ENCODE results near the gene ZFHX3.

GRCh38 chr16:73006026-73006425 lies 41.9 kb downstream of the ZFHX3 start:
- no peak for TF ChIP-seq CTCF (conservative IDR thresholded peaks at IDR 0.05 in 1 of 2, IDR thresholded peaks at IDR 0.05 in 1 of 2; ENCODE audit: low read depth in 1 of 2, low read length in 2 of 2)
- TF ChIP-seq EZH2 (IDR thresholded peaks at IDR 0.05; ENCODE audit: low read length, missing control alignments) = no peak

Measured in fibroblast of lung (primary cell).